NCI-H1105 (cell line): ENCODE results near the gene CPA2.

Experiments used
- DNase-seq: peaks from one replicate; lab custom pipeline; 2025; lab: John Stamatoyannopoulos, UW

The CPA2 gene

DNA sequence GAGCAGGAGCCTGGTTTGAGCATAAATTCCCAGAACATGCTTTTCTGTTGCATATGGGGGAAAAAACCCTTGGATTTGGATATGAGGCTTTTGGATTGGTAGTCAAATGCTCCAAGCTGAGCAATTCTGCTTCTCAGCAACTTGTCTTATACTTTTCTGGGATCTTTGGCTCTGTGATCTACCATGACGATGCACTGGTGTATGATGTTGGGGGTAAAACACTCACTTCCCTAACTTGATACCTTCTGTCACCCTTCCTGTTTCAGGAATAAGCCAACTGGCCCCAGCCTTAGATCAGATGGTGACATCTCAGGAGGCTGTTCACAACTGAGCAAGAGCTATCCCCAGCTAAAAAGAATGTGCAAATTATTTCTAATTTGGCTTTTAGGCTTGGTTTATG lies 13.2 kb downstream of the CPA2 start:
- DNase-seq, result no peak

DNA sequence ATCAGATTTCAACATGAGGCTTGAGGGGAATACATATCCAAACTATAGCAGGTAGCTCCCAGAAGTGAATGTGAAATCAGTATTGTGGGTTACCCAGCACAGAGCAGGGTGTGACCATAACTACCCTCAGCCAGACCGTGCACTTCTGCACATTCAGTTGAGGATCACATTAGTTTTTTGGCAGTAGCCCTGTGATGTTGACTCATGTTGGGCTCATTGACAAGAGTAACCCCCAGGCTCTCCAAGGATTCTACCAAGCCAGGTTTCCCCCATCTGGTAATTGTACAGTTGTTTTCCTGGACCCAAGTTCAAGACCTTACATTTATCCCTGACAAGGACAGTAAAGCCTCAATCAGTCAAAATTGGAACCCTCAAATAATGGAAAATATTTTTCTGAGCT lies 14.6 kb downstream of the CPA2 start:
- no peak for DNase-seq

DNA sequence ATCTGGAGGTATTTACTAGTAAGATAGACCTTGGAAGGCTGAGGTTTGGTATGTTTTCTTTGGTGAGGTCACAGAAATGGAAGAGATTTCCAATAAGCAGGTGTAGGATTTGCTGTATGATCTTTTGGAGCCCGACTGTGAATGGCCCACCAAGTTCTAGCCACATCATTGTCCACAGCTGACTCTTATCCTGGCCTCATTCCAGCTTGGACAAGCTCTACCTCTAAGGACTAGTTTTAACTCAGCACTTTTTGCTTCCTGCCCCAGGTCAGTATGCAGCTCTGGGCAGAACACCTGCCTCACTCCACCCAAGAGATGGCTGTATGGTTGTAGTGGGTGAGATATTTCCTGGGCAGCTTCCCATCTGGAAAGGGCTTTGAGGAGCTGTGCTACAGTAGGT lies 20.2 kb downstream of the CPA2 start:
- no peak for DNase-seq

DNA sequence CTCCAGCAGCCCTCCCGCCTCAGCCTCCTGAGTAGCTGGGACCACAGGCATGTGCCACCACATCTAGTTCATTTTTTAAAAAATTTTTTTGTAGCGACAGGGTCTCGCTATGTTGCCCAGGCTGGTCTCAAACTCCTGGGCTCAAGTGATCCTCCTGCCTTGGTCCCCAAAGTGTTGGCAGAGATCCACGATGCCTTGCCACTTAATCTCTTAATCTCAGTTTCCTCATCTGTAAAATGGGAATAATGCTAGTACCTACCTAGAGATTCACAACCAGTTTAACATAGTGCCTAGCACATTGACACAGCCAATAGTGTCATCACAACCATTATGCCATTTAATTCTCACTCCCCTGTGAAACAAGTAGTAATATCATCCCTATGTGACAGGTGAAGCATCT lies 21.5 kb downstream of the CPA2 start:
- DNase-seq, result no peak

DNA sequence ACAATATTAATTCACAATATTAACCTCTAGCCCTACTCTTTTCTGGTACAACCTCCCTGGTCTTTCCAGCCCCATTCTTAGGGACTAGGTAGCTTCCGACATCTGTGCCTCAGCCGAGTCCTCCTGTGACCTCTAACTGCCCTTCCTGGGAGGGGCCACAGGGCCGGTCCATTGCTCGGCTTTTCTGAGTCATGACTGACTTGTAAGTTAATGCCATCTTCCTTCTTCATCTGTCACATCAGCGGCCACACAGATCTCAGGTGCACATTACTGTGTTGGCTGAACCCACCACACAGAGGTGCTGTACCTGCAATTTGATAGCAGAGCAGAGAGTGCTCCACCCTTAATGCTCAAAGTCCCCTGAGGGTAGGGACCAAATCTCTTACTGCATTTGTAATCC lies 22.2 kb downstream of the CPA2 start:
- no peak for DNase-seq

DNA sequence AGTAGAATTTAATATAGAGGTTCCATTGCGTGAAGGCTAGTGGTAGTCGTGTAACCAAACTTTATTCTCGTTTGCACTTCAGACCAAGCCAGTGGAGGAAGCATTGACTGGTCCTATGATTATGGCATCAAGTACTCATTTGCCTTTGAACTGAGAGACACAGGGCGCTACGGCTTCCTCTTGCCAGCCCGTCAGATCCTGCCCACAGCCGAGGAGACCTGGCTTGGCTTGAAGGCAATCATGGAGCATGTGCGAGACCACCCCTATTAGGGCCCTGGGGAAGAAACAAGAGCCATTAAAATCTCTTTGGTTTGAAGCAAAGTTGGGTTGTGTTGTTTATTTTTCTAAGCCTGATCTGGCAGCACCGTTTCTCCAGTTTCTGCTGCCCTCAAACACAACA lies 22.8 kb downstream of the CPA2 start:
- no peak for DNase-seq

DNA sequence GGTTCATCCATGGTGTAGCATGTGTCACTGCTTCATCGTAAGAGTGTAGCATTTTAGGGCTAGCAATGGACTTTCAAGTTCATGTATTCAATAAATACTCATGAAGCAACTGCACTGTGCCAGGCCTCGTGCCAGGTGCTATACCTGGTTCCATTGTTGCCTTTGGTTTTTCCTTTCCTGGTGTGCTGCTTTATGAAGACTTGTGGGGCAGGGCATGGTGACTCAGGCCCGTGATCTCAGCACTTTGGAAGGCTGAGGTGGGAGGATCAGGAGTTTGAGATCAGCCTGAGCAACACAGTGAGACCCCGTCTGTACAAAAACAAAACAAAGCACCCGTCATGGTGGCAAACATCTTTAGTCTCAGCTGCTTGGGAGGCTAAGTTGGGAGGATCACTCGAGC lies 24.1 kb downstream of the CPA2 start:
- DNase-seq, result no peak

DNA sequence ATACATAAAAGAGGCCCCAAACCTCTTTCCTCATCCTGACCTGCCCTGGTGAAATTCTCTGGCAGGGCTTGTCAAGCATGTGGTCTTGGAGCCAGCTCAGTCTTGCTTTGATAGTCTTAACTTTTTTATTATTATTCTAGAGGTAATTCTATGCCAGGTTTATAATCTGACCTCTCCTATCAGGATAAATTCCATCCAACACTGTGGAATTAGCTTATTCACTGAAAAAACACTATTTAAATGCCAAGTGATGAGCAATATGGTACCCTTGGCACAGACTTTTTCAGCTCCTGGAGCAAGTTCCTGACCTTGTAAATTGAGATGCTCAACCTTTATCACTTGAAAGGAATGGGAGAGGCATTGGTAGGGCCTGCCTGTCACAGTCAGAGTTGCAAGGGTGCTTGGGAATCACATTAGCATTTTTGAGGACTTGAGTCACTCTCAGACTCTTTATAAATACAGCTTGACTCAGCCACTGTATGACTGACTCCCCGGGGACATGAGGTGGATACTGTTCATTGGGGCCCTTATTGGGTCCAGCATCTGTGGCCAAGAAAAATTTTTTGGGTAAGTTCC lies 26.1 kb downstream of the CPA2 start, which contains the start of gene CPA4:
CPA4 (plus strand) TSS at position 480 of the 576 bp plus-strand sequence; CDS start at position 500, 20 bp downstream.
- DNase-seq, result no peak

DNA sequence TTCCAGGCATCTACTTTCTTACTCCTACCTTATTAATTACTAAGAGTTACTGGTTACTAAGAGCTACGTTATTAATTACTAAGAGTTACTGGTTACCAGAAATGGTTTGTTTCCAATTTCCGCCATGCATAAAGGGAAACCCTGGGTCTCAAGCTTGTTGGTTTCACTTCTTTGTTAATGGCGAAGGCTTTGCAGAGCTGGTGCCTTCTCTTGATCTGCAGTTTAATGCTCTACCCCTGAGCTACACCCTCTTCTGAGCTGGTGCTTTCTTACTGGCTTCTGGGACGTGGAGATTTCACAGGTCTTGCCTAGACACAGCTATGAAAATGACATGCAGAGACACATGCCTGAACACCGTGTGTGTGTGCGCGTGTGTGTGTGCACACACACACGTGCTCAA lies 26.9 kb downstream of the CPA2 start:
- DNase-seq, result no peak

DNA sequence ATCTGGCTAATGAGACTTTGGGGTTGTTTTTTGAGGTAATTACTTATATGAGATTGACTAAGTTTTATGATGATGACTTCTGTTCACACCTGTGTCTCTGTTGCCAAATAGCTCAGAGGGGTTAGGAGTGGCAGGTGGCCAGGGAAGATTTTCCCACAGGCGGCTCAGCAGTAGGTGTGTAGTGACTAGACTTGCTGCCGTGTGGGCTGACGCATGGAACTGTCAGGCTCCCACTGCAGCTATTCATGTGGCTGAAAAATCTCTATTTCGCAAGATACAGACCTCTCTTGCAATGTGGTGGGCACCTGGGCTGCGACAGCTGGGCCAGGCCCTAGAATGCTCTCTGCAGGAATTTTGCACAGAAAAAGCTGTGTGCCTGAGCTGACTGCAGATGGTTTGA lies 27.7 kb downstream of the CPA2 start:
- no peak for DNase-seq

DNA sequence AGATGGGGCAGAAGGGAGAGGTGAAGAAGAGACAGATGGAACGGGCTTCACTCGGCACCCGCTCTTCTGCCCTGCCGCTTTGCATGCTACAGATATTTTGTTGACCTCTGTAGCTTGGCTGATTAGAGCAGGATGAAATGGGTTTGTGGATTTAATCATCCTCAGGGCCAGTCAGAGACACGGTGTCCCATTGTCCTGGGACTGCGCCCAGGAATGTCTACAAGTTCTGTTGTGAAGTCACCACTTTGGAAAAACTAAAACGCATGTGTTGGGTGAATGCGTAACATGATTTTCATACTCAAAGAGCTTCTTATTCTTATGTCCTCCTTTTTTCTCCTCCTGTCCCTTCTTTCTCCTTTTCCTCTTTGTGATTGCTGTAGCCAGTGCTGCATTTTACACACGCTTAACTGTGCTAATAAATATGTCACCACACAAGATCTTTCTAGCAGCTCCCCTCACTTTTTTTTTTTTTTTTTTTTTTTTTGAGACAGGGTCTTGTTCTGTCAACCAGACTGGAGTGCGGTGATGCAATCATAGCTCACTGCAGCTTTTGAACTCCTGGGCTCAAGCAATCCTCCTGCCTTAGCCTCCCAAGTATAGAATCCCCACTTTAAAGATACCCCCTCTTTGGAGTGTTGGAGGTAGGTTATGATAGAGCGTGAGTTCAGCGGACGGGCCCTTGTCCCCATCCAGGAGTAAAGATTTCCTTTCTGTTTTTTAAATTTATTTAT lies 29.7 kb downstream of the CPA2 start:
- no peak for DNase-seq

DNA sequence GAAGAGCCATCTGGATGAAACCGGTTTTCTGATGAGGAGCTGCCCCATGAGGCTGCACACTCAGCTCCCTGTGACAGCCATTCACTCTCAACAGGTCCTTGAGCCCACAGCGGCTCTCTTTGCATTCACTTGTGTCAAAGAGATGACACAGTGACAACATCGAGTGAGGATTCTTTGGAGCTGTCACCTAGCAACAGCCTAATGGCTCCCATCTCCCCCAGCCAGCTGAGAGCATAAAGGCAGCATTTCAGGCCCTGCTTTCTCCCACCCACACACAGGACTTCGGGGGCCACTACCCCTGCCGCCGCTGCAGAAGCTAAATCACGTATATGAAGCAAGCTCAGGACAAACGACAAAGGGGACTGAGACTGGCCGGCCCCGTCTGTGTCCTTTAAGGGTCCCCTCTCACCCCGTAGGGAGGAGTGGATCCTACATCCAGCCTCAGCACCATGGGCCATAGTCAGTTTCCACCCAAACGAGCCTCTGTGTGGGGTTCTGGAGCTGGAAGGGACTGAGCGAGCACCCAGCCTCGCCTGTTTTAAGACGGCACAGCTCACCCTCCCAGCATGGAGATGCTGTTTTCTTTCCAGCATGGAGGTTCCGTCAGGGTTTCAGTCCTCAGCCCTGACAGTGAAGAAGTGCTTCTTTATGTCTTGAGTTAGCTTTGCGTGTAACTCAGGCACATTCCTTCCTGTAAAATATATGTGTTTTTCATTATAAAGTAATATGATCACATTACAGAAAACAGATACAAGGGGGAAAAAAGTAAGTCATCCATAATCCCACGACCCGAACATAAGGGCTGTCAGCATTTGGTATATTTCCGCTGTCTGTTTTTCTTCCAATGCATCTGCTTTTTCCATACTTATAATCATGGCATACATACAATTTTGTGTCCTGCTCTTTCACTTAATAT lies 31.2 kb downstream of the CPA2 start:
- DNase-seq, result no peak

DNA sequence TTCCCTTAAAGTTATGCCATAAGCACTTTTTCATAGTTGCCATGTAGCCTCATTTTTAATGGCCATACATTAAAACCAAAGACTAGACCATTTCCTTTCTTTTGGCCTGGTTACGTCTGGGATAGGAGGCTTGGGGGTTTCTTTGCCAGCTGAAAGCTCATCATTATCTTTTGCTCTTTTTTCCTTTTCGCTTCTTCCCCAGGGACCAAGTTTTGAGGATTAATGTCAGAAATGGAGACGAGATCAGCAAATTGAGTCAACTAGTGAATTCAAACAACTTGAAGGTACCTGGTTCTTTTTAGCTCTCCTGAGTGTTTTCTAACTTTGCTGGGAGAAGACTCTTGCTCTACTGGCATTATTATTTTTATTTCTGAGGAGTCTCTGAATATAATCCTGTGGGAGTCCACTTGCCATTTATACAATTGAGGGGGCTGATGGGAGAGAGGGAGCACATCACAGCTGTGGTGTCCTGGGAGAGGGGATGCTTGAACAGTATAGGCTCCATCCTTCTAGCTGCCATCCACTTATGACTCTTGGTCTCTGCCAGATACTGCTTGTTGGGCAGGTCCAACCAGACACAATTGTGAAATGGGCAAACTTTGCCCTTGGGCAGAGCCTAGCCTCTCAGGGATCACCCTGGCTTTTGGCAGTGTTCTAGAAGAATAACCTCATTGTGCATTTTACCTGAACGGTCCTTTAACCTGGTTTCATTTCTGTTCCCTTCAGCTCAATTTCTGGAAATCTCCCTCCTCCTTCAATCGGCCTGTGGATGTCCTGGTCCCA lies 32.1 kb downstream of the CPA2 start:
- DNase-seq, result no peak

DNA sequence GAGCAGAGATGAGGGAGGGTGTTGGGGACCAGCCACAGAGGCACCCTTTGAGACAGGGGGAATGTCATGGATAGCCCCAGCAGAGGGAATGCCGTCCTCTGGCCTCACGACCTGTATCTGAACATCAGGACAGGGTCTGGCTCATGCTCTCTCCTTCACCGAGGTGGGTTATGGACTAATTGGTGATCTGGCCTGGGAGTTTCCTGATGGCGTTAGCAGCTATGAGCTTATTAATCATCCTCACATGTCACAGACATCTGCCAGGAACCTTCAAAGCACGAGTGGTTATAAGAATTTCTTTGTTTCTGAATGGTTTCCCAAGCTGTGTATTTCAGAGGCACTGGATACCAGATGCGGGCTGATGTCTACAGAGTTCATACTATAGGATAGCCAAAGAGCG lies 33.2 kb downstream of the CPA2 start:
- no peak for DNase-seq

DNA sequence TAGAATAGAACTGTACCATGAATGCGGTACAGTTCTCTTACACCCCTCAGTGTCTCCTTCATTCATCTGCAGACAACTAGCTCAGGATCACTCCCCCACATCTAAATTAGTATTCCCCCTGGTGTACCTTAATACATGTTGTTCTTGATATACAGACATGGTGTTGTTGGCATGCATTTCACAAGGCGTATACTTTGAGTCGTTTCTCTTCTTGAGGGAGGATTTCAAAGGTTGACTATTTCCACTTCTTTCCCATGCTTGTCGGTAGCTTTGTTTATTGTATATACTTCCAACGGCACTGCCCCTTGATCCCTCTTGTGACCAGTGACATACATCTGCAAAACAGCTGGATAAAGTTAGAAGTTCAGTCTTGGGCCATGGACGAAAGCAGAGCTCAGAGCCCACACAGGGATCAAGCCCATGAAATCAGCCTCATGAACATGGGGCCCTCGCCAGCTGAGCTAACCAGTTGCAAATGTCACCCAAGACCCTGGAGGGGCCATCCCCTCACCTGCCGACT lies 34.9 kb downstream of the CPA2 start:
- DNase-seq, result no peak

DNA sequence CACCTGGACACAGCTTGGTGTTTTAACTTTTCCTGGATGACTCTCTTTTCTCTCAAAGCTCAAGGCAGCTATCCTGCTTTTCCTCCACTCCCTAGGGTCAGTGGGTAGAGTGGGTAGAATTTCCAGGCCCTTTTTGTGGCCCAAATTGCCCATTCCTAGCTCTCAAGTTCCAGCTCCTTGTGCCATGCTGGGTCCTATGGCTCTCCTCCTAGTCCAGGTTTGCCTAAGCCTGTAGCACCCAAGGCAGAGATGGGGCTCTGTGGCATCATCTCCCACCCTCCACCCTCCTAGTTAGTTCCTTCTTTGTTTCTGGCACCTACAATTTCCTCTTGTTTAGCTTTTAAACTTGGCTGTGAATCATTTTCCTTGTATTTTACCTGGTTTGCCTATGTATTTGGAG lies 36.0 kb downstream of the CPA2 start:
- no peak for DNase-seq

DNA sequence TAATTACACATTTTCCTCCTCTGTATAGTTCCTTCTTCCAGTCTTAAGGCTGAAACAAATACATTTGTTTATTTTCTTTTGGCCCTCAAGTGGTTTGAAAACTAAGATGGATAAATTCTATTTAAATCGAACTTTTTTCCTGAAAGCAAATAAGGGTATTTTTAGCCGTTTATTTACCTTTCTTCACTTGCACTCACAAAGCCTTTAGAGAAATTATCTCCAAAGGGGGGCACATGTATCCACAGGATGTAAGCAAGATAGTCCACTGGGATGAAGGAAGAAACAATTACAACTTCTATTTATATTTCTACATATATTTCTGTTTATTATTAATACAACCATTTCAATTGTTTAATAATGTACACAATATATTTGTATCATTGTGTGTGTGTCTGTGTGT lies 36.5 kb downstream of the CPA2 start:
- no peak for DNase-seq

DNA sequence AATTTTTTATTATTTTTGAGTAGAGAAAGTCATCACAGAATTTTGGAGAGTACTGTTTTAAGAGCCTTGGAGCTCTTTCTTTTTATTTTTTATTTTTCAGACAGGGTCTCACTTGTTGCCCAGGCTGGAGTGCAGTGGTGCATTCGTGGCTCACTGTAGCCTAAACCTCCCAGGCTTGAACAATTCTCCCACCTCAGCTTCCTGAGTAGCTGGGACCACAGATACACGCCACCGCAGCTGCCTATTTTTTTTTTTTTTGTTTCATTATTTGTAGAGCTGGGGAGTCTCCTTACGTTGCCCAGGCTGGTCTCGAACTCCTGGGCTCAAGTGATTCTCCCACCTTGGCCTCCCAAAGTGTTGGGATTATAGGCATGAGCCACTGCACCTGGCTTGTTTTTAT lies 36.9 kb downstream of the CPA2 start:
- DNase-seq, result no peak

DNA sequence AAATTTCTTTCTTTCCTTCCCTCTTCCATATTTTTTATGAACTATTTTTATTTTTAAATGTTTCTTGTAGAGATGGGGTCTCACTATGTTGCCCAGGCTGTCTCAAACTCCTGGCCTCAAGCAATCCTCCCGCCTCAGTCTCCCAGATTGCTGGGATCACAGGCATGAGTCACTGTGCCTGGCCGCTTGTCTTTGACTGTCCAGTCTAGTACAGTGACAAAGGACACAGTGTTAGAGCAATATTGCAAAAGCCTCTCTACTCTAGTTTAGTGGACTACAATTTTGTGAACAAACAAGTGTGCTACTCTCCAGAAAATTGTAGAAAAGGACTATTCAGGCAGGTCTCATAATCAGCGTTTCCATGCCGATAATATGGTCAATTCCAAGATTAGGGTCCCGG lies 37.3 kb downstream of the CPA2 start:
- DNase-seq, result no peak

DNA sequence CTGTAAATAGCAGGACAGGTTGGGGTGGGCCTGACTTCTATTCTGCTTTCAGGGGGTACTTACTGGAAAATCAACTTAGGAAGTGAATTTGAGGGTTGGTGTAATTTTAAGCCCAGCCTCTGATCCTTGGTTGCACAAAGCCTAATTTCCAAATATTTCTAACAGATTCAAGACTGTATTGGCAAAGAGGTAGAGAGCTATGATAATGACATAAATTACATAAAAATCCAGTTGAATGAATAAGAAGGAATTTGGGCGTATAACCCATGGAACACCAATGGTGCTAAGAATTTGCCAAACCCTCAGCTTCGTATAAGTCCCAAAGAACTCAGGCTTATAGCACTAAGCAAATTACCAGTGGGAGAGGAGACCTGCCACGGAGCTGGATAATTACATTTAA lies 38.2 kb downstream of the CPA2 start:
- DNase-seq, result no peak

DNA sequence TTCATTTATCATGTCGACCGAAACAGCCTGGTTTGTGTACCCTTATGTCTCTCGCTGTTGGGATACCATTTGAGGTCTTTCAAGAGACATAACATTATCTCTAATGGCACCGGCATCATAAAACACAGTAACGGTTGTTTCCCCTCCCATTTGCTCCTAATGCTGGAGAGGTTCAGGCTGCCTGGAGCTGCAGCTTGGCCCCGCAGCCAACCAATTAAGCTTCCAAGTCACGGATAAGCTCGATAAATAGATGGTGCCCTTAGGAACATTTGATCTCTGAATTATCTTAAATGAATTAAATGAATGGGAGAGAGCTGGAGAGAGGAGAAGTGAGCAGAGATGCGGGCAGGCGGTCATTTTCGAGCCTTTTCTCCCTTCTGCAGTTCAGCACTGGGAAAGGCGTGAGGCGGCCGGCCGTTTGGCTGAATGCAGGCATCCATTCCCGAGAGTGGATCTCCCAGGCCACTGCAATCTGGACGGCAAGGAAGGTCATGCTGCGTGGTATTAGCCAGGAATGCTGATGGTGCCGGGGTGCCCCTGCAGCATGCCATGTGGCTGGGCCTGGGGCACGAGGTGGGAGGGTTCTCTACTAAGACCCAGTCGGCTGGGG lies 38.9 kb downstream of the CPA2 start:
- DNase-seq, result no peak

DNA sequence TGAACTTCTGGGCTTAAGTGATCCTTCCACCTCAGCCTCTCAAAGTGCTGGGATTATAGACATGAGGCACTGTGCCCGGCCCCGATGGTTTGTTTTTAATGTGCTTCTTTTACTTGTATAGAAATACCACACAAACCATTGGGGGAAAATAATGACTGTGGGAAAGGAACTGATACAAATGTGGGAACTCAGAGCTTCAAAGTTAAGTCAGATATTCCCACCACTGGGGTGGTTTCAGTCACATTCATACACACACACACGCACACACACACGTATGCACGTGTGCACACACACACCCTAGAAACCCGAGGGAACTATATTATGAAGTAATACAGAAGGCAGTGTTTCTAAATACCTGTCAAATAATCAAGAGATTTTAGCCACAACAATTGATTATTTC lies 43.3 kb downstream of the CPA2 start:
- DNase-seq, result no peak
